Measurements from ENCODE around the gene DAND5. TPM values are rescaled to one million over a fixed set of nuclear protein-coding genes. Genes with fewer than 3 reads are reported as not detected.

DAND5 gene
- polyA plus RNA-seq, 3 donors, result 0.11 to 0.15 TPM; not detected in 1

GRCh38 chr19:13007292-13008045 lies 38.1 kb downstream of the DAND5 start:
- DNase-seq (ENCODE audit: low read depth in 3 of 3, low spot score in 2 of 3), result no peak

GRCh38 chr19:13008926-13009787 lies 39.8 kb downstream of the DAND5 start:
- DNase-seq (ENCODE audit: low read depth in 3 of 3, low spot score in 2 of 3), result no peak

- DNase-seq (ENCODE audit: low read depth in 3 of 3, low spot score in 2 of 3), result no peak
These were observed 40.9 kb downstream of the DAND5 start for GRCh38 chr19:13010038-13010991.

DNA sequence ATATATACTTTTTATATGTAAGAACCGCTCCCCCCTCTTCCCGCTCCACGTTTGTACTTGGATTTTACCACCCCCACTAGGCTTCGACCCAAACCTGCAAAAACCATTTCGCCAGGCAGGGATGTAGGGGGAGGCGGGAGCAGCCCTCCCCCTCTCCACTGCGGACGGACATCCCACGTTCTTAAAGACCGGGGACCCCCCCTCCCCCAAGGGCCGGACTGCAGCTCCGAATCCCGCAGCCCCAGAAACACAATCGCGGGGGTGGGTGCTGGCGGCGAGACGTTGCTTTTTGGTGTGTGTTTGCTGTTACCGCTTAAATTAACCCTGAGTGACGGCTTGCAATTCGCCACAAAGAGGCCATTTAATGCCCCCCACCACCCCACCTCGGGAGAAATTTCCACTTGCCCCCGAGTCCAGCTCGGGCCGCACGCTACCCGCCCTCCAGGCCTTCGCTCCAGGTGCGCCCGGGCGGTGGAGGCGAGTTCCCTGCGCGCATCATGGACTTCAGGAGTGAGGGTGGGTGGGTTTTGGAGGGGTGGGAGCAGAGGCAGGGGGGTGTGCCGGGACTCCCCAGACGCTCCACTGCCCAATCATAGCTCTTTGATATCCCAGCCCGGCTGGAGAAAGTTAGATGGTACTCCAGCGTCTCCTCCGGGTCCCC lies 41.7 kb downstream of the DAND5 start:
- no peak for DNase-seq (ENCODE audit: low read depth in 3 of 3, low spot score in 2 of 3)

GRCh38 chr19:13011653-13012389 lies 42.4 kb downstream of the DAND5 start:
- no peak for DNase-seq (ENCODE audit: low read depth in 3 of 3, low spot score in 2 of 3)

GRCh38 chr19:13012390-13012689 lies 43.0 kb downstream of the DAND5 start:
- DNase-seq (ENCODE audit: low read depth in 3 of 3, low spot score in 2 of 3), result no peak

DNA sequence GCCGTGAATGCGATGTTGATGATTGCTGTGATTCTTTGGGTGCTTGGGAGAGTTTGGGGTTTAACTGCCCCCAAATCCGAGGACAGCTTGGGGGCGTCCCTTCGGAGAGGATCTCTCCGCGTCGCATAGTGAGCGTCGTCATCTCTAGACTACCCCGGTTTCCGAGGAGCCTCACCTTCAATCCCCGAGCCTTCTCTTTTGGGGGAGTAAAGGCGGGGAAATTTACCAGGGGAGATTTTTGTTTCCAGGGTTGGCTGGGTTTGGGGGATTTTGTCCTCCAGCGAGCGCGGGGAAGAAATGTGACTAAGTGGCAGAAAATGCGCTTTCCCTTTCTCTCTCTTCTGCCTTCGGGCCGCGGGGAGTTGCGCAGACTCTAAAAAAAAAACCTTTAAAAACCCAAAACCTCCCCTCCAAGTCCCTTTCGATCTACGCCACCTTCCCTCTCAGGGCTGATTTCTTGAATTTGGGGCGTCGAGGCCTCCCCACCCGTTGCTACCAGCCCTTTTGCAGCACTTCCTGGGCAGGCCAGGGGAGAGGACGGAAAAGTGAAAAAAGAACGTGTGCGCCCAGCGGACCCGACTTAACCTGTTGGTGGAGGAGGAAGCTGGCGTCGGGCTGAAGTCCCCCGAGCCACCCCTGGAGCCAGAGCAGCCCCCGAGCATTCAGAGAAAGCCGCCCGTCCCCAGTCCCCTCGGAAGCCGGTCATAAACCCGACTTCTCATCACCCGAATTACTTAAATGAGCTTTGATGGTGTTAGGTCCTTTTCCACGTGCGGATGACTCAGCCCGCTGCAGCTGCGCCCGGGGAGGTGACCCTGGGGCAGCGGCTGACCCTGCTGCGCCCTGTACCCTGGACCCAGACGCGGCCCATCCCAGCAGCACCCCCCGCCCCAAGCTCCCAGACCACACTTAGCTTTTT lies 43.6 kb downstream of the DAND5 start:
- DNase-seq (ENCODE audit: low read depth in 3 of 3, low spot score in 2 of 3), result no peak

GRCh38 chr19:13013649-13014048 lies 44.3 kb downstream of the DAND5 start:
- DNase-seq (ENCODE audit: low read depth in 3 of 3, low spot score in 2 of 3), result no peak

GRCh38 chr19:13014101-13014920 lies 44.9 kb downstream of the DAND5 start:
- DNase-seq (ENCODE audit: low read depth in 3 of 3, low spot score in 2 of 3), result no peak

DNA sequence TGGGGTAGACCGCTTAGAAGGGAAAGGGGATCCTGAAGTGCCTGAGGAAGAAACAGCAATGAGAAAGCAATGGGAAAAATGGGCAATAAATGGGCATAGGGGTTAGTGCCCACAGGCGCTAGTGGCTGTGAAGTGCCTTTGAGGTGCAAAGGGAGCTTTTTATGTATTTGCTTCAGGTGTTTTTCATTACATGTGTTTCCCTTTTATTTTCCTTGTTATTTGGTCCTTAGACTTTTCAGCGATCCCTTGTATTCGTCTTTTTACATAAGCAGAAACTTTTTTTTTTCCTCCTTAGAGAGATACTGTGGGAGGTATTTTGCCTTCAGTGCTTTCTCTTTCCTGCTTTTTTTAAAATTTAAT lies 45.5 kb downstream of the DAND5 start:
- no peak for DNase-seq (ENCODE audit: low read depth in 3 of 3, low spot score in 2 of 3)

GRCh38 chr19:13015361-13016223 lies 46.2 kb downstream of the DAND5 start:
- DNase-seq (ENCODE audit: low read depth in 3 of 3, low spot score in 2 of 3), result no peak

DNA sequence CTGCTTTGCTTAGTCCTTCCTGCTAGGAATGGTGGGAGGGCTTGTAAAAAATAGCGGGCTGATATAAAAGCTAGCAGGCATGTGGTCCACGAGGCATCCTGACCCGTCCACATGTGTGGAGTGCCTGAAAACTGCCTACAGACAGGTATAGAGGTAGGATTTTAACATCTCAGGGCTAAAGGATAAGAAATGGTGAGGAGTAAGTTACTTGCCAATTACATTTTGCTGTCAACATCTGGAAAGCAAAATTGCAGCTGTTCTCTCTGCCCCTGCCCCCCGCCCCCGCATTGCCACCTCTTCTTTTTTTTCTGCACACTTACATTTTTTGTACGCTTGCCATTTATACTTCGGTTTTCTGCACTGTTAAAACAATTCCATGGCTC lies 46.9 kb downstream of the DAND5 start:
- no peak for DNase-seq (ENCODE audit: low read depth in 3 of 3, low spot score in 2 of 3)

GRCh38 chr19:13016628-13017305 lies 47.4 kb downstream of the DAND5 start:
- DNase-seq (ENCODE audit: low read depth in 3 of 3, low spot score in 2 of 3), result no peak

GRCh38 chr19:13017306-13018034 lies 48.1 kb downstream of the DAND5 start:
- no peak for DNase-seq (ENCODE audit: low read depth in 3 of 3, low spot score in 2 of 3)

- DNase-seq (ENCODE audit: low read depth in 3 of 3, low spot score in 2 of 3), result no peak
These were observed 48.9 kb downstream of the DAND5 start for GRCh38 chr19:13018035-13018914.

All from right renal cortex interstitium (tissue), 3 donors.